HG03045 (cell line): Measurements from ENCODE around the gene CLIP1.
"Not testable (repeated sequence)": the region's sequence is repeated elsewhere in the genome, so short reads cannot be mapped to it uniquely, and the experiment has no call there.

Source experiments
- ATAC-seq: cut with Tn5 transposase; IDR thresholded peaks from one replicate; pipeline ENCODE4 v1.9.1; 2021; ENCODE audit warnings: mild to moderate bottlenecking, moderate library complexity; ENCODE audit not compliant: unreplicated experiment

Gene CLIP1

DNA sequence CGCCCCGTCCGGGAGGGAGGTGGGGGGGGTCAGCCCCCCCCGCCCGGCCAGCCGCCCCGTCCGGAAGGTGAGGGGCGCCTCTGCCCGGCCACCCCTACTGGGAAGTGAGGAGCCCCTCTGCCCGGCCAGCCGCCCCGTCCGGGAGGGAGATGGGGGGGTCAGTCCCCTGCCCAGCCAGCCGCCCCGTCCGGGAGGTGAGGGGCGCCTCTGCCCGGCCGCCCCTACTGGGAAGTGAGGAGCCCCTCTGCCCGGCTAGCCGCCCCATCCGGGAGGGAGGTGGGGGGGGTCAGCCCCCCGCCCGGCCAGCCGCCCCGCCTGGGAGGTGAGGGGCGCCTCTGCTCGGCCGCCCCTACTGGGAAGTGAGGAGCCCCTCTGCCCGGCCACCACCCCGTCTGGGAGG is 64.9 kb downstream of the CLIP1 start:
- not testable (repeated sequence) for ATAC-seq

DNA sequence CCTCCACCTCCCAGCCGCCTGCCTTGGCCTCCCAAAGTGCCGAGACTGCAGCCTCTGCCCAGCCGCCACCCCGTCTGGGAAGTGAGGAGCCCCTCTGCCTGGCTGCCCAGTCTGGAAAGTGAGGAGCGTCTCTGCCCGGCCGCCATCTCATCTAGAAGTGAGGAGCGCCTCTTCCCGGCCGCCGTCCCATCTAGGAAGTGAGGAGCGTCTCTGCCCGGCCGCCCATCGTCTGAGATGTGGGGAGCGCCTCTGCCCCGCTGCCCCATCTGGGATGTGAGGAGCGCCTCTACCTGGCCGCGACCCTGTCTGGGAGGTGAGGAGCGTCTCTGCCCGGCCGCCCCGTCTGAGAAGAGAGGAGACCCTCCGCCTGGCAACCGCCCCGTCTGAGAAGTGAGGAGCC is 65.5 kb downstream of the CLIP1 start:
- ATAC-seq = not testable (repeated sequence)

DNA sequence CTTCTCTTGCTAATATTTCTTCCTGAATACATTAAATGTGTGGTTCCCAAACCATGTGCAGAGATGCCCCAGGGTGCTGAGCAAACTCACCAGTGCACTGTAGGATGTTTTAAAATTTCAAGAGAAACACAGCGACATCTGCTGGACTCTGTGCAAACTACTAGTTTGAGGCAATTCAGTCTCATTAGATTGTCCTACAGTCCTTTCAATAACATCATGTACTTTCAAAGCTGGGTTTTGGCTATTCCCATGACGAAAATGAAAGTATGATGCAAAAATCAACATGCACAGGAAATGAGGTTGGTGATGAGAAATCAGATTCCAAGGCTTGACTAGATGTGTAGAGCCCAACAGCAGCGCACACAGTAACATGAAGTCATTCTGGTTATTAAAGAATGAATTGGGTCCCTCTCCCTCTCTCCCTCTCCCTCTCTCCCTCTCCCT is 66.3 kb downstream of the CLIP1 start:
- no peak for ATAC-seq

- no peak for ATAC-seq
These were observed 66.8 kb downstream of the CLIP1 start for GRCh38 chr12:122355706-122356105.

- ATAC-seq = no peak
These were observed 67.4 kb downstream of the CLIP1 start for GRCh38 chr12:122354958-122355641.

GRCh38 chr12:122352394-122352793 is 70.1 kb downstream of the CLIP1 start:
- ATAC-seq = no peak

DNA sequence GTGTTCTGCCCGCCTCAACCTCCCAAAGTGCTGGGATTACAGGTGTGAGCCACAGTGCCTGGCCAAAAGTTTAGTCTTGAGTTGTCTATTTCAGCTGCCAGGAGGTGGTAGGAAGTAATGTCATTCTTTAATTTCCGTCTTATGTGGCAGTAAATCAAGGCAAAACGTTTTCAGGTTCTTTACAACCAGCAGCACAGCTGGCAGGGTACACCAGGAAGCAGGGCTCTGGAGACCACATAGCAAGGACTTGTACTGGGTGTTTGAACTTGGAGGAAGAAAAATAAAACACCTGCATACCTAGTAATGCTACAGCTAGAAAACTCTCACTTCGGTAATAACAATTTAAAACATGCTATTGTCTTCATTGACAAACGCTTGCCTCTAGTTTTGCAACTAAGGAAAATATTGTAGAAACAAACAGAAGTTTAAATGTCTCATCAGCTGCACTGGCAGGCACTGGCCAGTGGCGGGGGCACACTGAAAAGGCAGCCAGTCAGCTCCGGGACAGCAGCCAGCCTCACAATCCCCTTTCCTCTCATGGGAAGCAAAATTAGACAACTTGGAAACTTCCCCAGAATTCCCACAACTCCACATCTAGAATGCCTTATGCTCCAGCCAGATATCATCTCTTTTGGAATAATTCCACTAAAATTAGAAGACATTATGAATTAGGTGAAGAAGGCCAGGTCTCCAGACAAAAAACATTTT is 72.2 kb downstream of the CLIP1 start:
- ATAC-seq = no peak

GRCh38 chr12:122349078-122349477 is 73.4 kb downstream of the CLIP1 start:
- ATAC-seq = no peak

DNA sequence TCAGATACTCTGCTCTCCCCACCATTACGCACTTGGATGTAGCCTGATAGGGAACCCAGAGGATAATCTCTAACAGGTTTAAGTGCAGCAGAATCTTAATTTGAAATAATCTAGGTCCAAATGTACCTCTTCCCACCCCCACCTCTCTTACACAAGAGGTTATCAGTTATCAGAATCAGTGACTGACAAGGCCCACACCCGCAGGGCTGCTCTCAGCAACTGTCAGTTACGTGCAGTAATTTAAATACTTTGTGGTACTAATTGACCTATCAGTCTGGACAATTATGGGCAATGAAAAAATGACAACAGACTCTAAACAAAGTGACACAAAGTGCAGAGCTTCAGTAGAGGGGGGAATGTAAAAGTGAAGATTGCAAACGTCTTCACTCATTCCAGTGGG is 74.0 kb downstream of the CLIP1 start:
- no peak for ATAC-seq

- no peak for ATAC-seq
These were observed 76.4 kb downstream of the CLIP1 start for GRCh38 chr12:122346054-122346453.

GRCh38 chr12:122345042-122345441 is 77.4 kb downstream of the CLIP1 start:
- no peak for ATAC-seq

- ATAC-seq = no peak
These were observed 86.2 kb downstream of the CLIP1 start for GRCh38 chr12:122336015-122336946.

DNA sequence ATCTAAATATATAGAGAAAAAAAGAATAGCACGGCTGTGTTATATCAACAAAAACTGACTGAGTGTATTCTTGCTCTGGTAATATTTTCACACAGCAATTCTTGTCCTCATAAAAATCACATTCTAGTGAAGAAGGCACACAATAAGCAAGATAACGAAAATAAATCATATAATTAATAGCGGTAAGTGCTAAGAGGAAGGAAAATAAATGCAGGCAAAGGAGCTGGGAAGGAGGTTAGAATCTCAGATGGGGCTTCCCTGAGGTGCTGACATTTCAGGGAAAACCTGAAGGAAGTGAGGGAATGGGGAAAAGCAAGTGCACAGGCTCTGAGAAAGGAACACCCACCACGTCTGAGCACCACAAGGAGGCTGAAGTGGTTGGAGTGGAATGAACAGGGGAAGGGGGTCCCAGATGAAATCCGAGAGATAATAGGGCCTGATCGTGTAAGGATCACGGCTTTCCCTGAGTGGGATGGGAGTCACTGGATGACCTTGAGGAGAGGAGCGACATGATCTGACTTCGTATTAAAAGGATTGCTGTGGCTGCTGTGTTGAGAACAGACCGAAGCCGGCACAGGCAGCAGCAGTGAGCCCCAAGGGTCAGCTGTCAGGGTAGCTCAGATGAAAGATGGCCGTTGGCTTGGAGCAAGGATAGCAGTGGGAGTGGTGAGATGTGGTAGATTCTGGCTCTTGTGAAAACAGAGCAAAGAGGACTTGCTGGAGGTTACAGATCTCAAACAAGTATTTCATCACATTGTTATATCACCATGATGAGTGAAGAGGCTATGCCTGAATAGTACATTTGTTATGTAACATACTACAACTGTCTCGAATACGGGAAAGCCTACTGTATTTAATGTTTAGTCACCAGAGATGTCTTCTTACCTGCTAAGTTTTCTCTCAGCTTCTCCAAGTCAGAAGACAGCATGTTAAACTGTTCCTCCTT is 89.1 kb downstream of the CLIP1 start:
- no peak for ATAC-seq

DNA sequence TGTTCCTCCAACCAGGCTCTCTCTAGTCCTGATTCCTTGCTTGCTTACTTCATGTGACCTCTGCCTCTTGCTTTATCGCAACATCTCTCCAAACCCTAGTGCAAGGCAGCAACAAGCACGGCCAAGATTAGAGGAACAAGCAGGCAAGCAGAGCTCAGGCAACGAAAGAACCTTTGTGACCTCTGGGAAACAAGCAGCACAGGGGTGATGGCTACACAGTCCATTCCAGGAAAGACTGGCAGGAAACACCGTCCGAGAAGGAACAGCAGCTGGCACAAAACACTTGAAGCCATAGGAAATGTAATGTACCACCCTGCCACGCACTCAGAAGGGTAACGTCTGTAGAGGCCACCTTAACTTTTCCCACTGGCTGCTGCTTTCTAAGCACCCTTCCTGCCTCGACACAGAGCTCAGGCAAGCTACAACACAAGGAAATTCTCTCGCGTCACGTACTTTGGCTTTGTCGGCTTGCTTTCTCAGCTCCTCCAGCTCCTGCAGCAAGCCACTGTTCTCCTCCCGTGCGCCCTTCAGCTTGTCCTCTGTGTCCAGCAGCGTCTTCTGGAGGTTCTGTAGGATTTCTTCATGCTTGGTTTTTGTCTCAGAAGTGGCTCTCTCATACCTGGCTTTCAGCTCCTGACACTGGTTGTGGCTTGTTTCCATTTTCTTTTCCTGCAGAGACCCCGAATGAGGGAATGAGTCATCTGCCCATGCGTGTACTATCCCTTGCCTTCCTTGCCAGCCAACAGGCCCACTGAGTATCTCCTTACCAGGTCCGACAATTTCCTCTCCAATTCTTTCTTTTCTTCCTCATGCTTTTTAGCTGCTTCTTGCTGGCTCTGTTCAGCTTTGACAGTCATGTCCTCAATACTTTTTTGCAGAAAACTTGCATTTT is 94.7 kb downstream of the CLIP1 start:
- ATAC-seq = no peak

DNA sequence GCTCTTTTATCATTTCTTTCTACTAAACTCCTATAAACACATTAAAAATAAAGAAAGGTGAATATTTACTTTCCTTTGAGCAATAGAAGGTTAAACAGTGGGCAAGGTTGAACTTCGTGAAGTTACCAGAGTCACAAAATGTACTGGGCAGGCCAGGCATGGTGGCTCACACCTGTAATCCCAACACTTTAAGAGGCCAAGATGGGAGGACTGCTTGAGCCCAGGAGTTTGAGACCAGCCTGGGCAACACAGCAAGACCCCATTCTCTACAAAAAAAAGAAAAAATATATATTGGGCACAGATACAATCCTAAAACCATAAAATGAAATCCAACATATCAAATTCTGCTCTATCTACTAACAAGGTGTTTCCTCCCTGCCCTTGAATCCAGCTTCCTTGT is 95.5 kb downstream of the CLIP1 start:
- no peak for ATAC-seq

DNA sequence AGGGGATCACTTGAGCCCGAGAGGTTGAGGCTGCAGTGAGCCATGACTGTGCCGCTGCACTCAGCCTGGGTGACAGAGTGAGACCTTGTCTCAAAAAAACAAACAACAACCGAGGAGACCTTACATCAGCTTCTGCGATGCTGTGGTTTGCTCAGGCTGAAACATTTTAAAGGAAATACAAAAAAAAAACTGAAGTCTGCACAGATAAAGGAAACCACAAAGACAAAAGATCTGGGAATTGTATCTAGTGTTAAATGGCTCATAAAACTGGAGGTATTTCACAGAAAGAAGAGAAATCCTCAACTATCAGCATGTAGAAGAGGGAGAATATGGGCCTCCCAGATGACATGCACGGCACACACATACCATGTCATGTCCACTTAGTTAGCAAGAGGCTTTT is 95.9 kb downstream of the CLIP1 start:
- no peak for ATAC-seq

- no peak for ATAC-seq
These were observed 99.0 kb downstream of the CLIP1 start for GRCh38 chr12:122323311-122324019.

DNA sequence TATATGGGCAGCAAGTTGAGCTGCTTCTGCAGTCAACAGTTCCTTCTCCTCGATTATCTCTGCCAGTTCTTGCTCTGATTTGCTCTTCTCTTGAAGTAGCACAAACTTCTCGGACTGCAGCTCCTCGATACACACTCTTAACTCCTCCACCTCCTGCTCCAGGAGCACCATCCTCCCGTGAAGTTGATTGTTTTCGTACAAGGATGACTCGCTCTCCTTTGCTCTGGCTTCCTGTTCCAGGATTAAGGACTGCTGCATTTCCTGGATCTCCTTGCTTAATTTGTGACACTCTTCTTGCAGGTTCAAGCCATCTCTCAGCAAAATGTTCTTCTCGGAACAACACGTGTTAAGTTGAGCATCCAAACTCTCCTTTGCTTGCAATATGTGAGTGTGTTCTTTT is 100.0 kb downstream of the CLIP1 start:
- no peak for ATAC-seq
